ENCODE data around the gene CHD2.
A peak's percentile ranks its signal among the peaks of the same experiment; 100 is the strongest.

CHD2 gene

GRCh38 chr15:92884436-92885223, 15.5 kb upstream of the CHD2 start:
- H3K4me3 ChIP-seq (ENCODE audit: low read length) = peak overlapping the region; percentile 77
- DNase-seq (ENCODE audit: low read depth, low spot score) = no peak

DNA sequence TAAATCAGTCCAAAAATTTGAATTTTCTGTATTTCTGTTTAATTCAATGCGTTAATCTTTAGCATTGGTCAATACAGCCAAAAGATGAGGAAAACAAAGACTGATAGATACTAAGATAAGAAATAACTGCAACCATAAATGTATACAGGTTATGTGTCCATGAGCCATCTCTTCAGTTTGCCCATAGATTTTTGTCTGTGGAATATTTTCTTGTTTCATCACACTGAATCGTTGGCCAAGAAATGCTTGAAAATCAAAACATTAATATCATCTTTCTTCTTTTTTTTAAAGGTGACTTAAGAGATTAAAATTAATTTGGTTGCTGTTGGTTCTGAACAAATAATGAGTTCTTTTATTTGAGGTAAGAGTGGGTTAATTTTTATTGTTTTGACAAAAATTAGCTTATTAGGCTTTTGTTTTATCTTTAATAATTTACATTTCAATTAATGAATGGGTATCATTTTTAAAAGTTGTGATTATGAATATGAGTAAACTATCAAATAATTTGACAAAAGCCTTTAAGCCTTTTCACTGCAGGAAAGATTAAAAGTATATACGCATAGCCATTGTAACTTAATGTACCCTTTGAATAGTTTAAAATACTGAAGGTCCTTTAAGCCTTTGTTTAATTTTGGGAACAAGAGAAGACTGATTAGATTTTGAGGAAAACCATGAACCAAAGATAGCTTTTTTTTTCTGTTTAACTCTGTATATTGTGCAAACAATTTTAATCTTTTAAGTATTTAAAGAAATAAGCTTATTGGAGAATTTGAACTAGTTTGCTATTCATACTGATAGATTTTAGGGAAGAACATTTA, 14.7 kb upstream of the CHD2 start:
- DNase-seq (ENCODE audit: low read depth, low spot score) = no peak
- H3K4me3 ChIP-seq (ENCODE audit: low read length) = peak overlapping the region; percentile 77; the same call in 1 of the 2 replicates

GRCh38 chr15:92886042-92886537, 14.0 kb upstream of the CHD2 start:
- no peak overlapping the region for H3K4me3 ChIP-seq (ENCODE audit: low read length)
- DNase-seq (ENCODE audit: low read depth, low spot score) = no peak

GRCh38 chr15:92886815-92887214, 13.3 kb upstream of the CHD2 start:
- no peak for DNase-seq (ENCODE audit: low read depth, low spot score)
- no peak overlapping the region for H3K4me3 ChIP-seq (ENCODE audit: low read length)

- no peak overlapping the region for H3K4me3 ChIP-seq (ENCODE audit: low read length)
- no peak for DNase-seq (ENCODE audit: low read depth, low spot score)
Observed at GRCh38 chr15:92887869-92888268, 12.3 kb upstream of the CHD2 start.

GRCh38 chr15:92889390-92890107, 10.6 kb upstream of the CHD2 start:
- DNase-seq (ENCODE audit: low read depth, low spot score) = no peak
- H3K4me3 ChIP-seq (ENCODE audit: low read length) = no peak overlapping the region

- DNase-seq (ENCODE audit: low read depth, low spot score) = no peak
- H3K4me3 ChIP-seq (ENCODE audit: low read length) = no peak overlapping the region
Observed at GRCh38 chr15:92891533-92892200, 8.5 kb upstream of the CHD2 start.

GRCh38 chr15:92892201-92892555, 7.9 kb upstream of the CHD2 start:
- DNase-seq (ENCODE audit: low read depth, low spot score) = no peak
- H3K4me3 ChIP-seq (ENCODE audit: low read length) = no peak overlapping the region

- no peak overlapping the region for H3K4me3 ChIP-seq (ENCODE audit: low read length)
- no peak for DNase-seq (ENCODE audit: low read depth, low spot score)
Observed at GRCh38 chr15:92893200-92893599, 6.9 kb upstream of the CHD2 start.

DNA sequence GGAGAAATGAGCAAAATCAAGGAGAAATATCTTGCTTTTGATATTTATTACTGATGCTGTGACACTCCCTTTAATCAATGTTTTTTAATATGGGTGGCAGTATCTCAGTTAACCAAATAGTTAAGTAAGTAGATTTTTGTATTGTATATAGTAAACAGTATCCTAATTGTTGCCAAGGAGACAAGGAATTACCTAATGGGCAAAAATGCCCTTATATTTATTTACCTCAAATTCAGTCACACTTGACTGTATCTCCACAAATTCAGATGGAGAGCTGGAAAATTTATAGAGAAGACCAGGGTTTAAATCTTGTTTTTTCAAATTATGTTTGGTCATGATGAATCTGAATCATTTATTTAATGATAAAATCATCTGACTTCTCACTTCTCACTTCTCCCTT, 3.6 kb upstream of the CHD2 start:
- H3K4me3 ChIP-seq (ENCODE audit: low read length) = no peak overlapping the region
- DNase-seq (ENCODE audit: low read depth, low spot score) = no peak

- DNase-seq (ENCODE audit: low read depth, low spot score) = no peak
- H3K4me3 ChIP-seq (ENCODE audit: low read length) = no peak overlapping the region
Observed at GRCh38 chr15:92897620-92898019, 2.5 kb upstream of the CHD2 start.

DNA sequence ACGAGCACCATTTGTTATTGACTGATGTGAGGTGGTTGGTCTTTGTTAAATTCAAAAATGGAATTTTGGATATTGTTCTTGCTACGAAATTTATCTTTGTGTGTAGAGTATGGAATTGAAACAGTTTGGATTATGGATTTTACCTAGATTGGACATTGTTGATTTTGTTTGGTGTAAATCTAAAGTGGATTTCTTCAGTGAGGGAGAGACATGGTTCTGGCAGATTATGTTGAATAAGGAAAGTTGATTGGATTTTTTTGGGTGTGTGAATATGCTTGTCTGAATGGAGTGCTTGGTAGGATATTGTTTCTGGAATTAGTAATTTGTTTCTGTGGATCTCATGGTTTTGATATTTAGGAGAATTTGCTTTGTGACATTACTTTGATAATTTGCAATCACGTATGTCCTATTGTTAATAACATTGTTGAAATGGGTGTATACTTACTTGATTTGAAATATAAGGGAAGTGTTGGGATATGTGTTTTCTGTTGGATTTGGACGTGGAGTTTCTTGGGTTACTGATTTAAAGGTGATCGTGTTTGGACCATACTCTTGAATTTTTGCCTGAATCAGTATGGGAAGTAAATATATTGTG, 1.0 kb upstream of the CHD2 start:
- H3K4me3 ChIP-seq (ENCODE audit: low read length) = no peak overlapping the region
- no peak for DNase-seq (ENCODE audit: low read depth, low spot score)

DNA sequence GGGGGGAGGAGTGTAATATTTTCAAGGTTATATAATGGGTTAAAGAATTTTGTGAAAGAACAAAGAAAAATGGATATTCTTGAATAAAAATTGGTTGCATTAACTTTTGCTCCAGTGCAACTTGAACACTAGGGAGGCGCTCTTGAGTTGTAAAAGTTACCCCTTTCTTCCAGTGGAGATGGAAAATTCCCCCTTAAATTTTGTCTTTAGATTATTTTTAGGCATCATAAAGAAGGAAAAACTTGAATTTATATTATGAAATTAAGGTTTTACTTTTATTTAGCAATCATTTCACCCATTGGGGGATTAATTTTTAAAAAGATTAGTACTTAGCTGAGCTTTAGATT, 550 bp upstream of the CHD2 start:
- DNase-seq (ENCODE audit: low read depth, low spot score) = no peak
- H3K4me3 ChIP-seq (ENCODE audit: low read length) = peak overlapping the region; percentile 72

- no peak for DNase-seq (ENCODE audit: low read depth, low spot score)
- H3K4me3 ChIP-seq (ENCODE audit: low read length) = peak overlapping the region; percentile 72
Observed at GRCh38 chr15:92900731-92901071, 577 bp downstream of the CHD2 start.

- peak overlapping the region; percentile 72 for H3K4me3 ChIP-seq (ENCODE audit: low read length)
- DNase-seq (ENCODE audit: low read depth, low spot score) = no peak
Observed at GRCh38 chr15:92901072-92901761, 1.1 kb downstream of the CHD2 start.

GRCh38 chr15:92901995-92902394, 1.9 kb downstream of the CHD2 start:
- H3K4me3 ChIP-seq (ENCODE audit: low read length) = peak overlapping the region; percentile 72
- no peak for DNase-seq (ENCODE audit: low read depth, low spot score)

GRCh38 chr15:92902737-92903593, 2.8 kb downstream of the CHD2 start:
- H3K4me3 ChIP-seq (ENCODE audit: low read length) = peak overlapping the region; percentile 72
- no peak for DNase-seq (ENCODE audit: low read depth, low spot score)

- peak overlapping the region; percentile 72 for H3K4me3 ChIP-seq (ENCODE audit: low read length)
- DNase-seq (ENCODE audit: low read depth, low spot score) = no peak
Observed at GRCh38 chr15:92903631-92903965, 3.5 kb downstream of the CHD2 start.
